NCI-H510A treated with DMSO at 0.1 percent for 48 hours (cell line): ENCODE data around the gene MAL.

Source experiments
- DNase-seq: peaks from one replicate; lab custom pipeline; 2025; lab: John Stamatoyannopoulos, UW

The MAL gene

DNA sequence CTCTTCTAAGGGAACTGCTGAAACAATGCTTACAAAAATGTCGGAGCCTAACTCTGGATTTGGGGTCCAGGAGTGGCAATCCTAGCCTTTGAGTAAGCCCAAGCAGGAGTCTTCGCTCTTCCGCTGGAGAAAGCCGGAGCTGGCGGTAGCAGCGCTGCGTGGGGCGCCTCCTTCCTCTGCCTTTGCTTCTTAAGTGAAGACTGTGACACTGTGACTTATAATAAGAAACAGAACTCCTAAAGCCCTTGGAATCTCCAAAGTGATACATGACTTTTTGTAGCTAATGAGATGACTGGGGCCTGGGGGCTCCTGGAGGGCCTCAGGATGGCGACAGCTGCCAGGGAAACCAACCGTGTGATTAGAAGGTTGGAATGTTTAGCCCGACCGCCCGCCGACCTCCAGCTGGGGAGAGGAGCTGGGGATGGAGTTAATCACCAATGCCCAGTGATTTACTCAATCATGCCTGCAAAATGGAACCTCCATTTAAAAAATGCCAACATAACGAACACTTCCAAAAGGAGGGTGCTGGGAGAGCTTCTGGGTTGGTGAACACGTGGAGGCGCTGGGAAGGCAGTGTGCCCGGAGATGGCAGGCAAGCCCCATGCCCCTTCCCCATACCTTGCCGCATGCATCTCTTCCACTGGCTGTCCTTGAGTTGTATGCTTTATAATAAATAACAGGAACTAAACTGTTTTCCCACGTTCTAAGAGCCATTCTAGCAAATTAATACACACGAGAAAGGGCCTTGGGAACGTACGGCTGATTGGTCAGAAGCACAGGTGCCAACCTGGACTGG, 29.0 kb upstream of the MAL start:
- DNase-seq = no peak

DNA sequence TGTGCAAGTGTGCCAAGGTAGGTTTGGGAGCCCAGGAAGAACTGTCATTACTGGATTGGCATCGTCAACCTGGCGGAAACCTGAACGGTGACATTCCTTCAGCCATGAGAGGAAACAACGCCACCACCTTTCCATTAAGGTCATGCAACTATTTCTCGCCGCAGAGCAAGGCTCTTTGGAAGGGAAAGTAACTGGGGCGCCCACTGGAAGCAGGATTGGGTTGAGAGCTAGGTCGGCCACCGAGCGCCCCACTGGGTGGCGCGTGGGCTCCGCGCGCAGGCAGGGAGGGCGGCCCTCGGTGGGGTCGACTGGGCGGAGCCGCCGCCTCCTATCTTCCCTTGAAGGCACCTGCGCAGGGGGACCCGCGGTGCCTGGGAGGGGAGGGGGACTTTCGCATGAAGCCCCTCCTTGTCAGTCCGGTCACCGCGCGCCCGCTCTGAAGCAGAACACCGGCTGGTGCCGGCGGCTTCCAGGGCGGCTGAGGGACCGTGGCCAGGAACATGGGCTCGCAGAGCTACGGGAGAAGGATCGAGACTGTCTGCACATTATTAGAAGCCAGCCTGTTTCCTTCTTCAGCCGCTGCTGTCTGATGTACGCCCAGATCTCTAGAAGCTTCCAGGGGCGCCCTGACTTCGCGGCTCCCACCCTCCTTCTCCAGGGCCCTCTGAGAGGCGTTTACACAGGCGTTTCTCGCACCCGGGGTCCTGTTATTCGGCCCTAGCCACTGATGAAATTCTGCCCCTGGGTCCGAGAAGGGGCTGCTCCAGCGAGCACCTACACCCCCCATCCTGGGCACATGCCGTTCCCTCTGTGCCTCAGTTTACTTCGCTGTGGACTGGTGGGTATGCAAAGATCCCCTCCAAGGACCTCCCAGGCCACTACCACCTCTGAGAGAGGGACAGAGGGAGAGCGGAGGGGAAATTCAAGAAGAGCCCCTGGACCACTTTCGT, 27.3 kb upstream of the MAL start:
- no peak for DNase-seq

- no peak for DNase-seq
Observed at GRCh38 chr2:94999431-94999883, 26.1 kb upstream of the MAL start.

DNA sequence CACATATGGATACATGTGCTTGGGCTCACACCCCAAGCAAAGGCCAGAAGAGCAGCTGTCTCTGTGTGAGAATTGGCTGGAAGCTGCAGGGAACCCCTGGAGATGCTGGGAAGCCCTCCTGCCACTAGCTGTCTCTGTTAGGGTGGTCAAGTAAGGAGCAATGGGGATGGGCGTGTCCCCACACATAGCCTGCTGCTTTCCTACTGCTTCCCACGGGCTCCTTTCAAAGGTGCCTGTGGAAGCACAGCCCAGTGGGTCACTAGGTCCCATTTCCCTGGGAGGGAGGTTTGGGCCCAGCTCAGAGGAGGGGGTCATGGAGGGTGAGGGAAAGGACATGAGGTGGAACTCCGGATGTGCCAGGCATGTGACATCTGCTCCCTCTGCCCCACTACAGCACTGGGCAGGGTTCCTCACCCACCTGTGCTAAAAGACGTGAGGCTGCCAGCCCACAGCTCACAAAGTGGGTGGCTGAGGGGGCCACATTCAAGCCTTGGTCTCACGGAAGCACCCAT, 24.4 kb upstream of the MAL start:
- DNase-seq = no peak

- DNase-seq = no peak
Observed at GRCh38 chr2:95001701-95002100, 23.8 kb upstream of the MAL start.

DNA sequence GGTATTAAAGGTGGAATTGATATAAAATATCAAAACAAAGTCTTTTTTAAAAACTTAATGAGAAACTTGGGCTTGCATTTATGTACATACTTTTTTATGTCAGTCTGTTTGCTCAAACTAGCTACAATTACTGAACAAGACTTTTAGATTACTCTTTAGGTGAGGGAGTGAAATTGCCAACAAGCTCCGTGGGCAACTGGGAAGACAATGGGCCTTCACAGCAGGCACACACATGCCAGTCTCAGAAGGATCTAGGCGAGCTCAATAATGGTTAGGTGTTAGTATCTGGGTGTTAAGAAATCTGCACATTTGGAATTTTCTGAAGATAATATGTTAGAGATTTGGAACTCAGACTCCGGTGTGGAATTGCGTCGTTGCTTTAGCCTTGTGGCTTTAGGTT, 23.0 kb upstream of the MAL start:
- no peak for DNase-seq

DNA sequence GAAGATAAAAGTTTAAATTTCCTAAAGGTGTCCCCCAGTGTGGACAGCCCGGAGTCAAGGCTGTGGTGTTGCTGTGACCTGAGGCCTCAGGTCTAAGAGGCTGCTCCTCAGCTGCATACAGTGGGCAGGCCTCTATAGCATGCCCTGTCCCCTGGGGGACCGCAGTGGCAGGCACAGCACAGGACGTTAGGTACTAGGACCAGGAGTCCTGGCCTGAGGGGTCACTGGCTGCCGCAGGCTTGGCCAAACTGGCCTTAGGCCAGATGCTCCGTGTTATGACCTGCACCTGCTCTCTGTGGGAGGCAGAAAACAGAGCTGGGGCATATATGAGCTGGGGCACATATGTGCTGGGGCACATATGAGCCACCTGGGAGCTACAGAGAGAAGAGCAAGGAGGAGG, 21.2 kb upstream of the MAL start:
- no peak for DNase-seq

DNA sequence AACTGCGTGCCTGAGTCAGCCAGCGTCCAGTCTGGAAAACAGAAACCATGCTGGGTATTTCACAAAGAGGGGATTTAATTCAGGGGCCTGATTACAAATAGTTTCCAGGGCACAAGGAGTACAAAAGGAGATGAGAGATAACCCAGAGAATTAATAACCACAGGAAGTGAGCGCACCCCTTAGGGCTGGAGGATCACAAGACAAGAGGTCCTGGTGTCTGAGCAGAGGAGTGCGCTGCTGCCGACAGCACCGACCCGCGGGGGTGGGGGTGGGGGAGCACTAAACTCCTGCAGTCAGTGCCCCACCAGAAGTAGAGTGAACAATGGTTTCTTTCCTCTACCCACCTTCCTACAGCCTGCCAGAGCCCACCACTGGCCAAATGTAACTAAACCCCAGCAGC, 20.8 kb upstream of the MAL start:
- DNase-seq = no peak

GRCh38 chr2:95005726-95006125, 19.8 kb upstream of the MAL start:
- no peak for DNase-seq

GRCh38 chr2:95006588-95006987, 18.9 kb upstream of the MAL start:
- DNase-seq = no peak

DNA sequence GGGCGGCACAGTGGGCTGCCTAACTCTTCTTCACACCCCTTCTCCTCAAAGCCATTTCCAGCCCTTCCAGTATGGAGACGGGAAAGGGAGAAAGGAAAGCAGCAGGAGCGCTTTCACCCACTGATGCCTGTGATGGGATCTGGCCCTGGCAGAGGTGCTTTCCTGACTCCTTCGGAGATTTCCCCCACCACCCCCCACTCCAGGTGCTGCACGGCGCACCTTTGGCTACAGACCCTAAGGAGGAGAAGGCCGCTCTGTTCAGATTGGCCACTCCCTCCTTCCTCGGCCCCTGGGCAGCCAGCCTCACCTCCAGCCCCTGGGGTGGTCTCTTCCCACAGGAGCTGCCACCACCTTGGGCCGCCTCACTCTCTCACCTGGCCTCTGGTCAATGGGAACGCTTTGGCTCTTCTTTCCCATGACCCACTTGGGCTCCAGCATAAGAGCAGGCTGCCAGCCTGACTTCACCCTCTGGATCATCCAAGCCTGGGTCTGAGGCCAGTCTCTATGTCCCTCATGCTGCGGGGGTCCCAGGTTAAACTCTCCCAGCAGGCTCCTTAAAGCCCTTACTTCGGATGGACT, 18.4 kb upstream of the MAL start:
- no peak for DNase-seq

- DNase-seq = no peak
Observed at GRCh38 chr2:95007822-95008221, 17.7 kb upstream of the MAL start.

DNA sequence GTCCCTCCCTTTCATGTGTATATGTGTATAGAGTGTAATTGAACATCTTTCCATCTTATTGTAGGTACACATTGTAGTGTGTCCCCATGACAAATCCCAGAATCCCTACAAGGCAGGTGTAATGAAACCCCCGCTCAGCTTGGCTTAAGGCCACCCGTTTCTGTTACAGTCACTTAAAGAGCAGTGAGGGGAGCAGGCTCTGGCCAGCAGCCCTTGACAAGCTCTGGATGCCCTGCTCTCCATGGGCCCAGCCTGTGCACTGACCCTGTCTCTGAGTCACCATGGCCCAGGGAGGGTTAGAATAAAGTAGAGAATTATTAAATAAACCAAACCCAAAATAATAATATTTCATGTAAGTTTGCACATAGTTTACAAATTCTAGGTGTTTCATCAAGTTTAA, 17.2 kb upstream of the MAL start:
- no peak for DNase-seq

GRCh38 chr2:95008996-95009395, 16.5 kb upstream of the MAL start:
- DNase-seq = no peak

- no peak for DNase-seq
Observed at GRCh38 chr2:95009412-95009811, 16.1 kb upstream of the MAL start.

GRCh38 chr2:95010126-95010525, 15.4 kb upstream of the MAL start:
- DNase-seq = no peak

DNA sequence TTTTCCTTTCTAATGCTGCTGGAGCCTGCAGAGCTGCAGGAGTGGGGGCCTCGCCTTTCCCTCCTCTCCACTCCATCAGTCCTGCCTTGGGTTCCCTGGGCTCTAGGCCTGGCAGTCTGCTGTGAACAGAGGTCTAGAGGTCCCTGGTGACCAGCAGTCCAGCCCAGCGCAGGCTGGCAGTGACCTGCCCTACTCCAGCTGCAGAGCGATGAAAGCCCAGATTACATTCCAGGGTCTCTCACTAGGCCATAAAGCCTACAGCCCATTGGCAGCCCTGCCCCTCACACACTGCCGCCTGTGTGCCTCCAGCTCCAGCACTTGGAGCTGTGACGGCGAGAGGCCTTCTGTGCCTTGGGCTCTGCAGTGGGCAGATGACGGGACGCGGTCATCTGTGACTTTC, 14.8 kb upstream of the MAL start:
- no peak for DNase-seq

DNA sequence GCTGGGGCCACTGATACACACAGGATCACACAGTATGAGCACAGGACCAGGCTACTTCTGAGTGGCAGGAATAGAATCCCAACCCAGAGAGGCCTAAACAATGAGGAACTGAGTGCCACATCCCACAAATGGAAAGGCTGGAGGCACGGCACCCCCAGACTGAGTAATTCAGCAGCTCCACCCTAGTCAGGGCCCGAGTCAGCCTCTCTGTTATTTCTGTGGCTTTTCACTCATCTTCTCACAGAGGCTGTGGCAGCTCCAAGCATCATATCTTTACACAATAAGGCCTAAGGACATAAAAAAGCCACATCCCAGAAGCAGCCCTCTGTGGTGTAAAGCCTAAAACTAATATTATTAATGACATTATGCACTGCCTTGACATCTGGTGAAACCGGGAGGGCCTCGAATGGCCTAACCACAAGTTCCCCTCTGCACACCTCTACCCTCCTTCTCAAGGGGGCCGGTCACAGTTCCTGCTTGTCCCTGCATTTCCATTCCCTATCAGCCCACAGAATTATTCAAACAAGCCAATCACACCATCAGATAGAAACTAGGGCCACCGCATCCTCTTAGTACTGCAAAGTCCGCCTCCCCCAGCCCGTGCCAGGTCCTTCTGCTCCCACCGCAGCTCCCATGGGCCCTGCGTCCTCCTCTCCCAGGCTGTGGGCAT, 12.5 kb upstream of the MAL start:
- no peak for DNase-seq

DNA sequence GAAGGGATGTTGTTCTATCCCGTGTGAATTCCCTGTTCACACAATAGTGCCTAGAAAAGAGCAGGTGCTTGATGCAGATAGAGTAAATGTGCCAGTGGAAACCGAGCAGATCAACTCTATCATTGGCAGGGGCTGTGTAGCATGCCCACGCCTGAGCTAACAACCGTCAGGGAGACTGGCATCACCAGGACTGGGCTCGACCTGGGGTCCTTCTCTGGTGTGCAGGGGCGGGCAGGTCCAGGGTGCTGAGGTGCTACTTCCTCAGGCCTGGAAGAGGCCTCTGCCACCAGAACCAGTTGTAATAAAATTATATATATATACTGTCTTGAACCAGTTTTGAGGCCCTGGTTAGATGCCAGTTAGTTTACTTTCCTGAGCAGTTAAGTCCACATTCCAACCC, 11.8 kb upstream of the MAL start:
- DNase-seq = no peak

DNA sequence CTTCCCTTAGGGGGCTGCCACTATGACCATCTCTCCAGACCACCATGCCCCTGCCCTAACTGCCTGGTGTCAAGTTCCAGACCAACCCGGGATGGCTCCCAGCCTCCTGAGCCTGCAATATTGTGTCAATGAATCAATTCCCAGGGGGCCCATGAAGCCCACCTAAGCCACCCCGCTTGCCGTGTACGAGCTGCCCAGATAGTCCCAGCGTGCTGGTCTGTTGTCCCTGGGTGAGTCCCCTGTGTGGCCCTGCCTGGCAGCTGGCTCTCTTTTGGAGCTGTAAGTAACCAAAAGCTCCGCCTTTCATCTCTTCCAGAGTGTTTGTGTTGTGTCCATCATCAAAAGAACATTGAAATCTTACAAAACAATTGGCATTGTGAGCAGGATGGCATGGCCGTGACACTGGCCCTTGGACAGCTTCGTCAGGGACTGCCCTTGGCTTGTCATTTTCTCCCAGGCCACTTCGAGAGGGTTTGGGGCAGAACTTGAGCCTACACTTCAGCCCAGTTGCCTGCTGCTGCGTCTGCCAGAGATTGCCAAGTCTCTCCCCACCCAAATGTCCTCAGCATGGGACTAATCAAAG, 11.3 kb upstream of the MAL start:
- DNase-seq = no peak

- DNase-seq = no peak
Observed at GRCh38 chr2:95015261-95015912, 10.1 kb upstream of the MAL start.
